ENCODE data around the gene ITPK1.

ITPK1 gene

GRCh38 chr14:93029417-93029816 lies 86.3 kb downstream of the ITPK1 start:
- TF ChIP-seq ISL1 (CRISPR knock-in tag; IDR thresholded peaks at IDR 0.05) (no peak), CSDC2 (CRISPR knock-in tag; IDR thresholded peaks at IDR 0.05) (no peak), ZNF70 (CRISPR knock-in tag; IDR thresholded peaks at IDR 0.05) (no peak), GLIS3 (CRISPR knock-in tag; IDR thresholded peaks at IDR 0.05) (no peak), ESRRG (CRISPR knock-in tag; IDR thresholded peaks at IDR 0.05) (no peak), TSHZ2 (CRISPR knock-in tag; IDR thresholded peaks at IDR 0.05) (no peak), BACH2 (CRISPR knock-in tag; IDR thresholded peaks at IDR 0.05; ENCODE audit: borderline replicate concordance) (no peak), PATZ1 (CRISPR knock-in tag; IDR thresholded peaks at IDR 0.05; ENCODE audit: borderline replicate concordance) (no peak), ZFP30 (CRISPR knock-in tag; IDR thresholded peaks at IDR 0.05) (no peak)
- no peak for ATAC-seq

GRCh38 chr14:93028724-93029076 lies 87.0 kb downstream of the ITPK1 start:
- TF ChIP-seq ZFP30 (CRISPR knock-in tag; IDR thresholded peaks at IDR 0.05): no peak
- TF ChIP-seq SNAI2 (CRISPR knock-in tag; IDR thresholded peaks at IDR 0.05): no peak
- TF ChIP-seq POU6F1 (CRISPR knock-in tag; IDR thresholded peaks at IDR 0.05; ENCODE audit: borderline replicate concordance, low read depth): no peak
- no peak for ATAC-seq

- no peak for ATAC-seq
- TF ChIP-seq PPARA (CRISPR knock-in tag; IDR thresholded peaks at IDR 0.05; ENCODE audit: borderline replicate concordance) (no peak), CSDC2 (CRISPR knock-in tag; IDR thresholded peaks at IDR 0.05) (no peak), ARNTL (CRISPR knock-in tag; IDR thresholded peaks at IDR 0.05; ENCODE audit: borderline replicate concordance, low read depth) (no peak), ZFP30 (CRISPR knock-in tag; IDR thresholded peaks at IDR 0.05) (no peak), POU6F1 (CRISPR knock-in tag; IDR thresholded peaks at IDR 0.05; ENCODE audit: borderline replicate concordance, low read depth) (no peak), ISL1 (CRISPR knock-in tag; IDR thresholded peaks at IDR 0.05) (no peak), ZNF70 (CRISPR knock-in tag; IDR thresholded peaks at IDR 0.05) (no peak), TSHZ2 (CRISPR knock-in tag; IDR thresholded peaks at IDR 0.05) (no peak), TCF4 (CRISPR knock-in tag; IDR thresholded peaks at IDR 0.05; ENCODE audit: borderline replicate concordance) (no peak), OSR1 (CRISPR knock-in tag; IDR thresholded peaks at IDR 0.05) (no peak), PATZ1 (CRISPR knock-in tag; IDR thresholded peaks at IDR 0.05; ENCODE audit: borderline replicate concordance) (no peak), SNAI2 (CRISPR knock-in tag; IDR thresholded peaks at IDR 0.05) (no peak), CREB5 (CRISPR knock-in tag; IDR thresholded peaks at IDR 0.05; ENCODE audit: low read depth) (no peak), ZNF565 (CRISPR knock-in tag; conservative IDR thresholded peaks at IDR 0.05; ENCODE audit: low read depth) (no peak), RARB (CRISPR knock-in tag; IDR thresholded peaks at IDR 0.05) (no peak), BACH2 (CRISPR knock-in tag; IDR thresholded peaks at IDR 0.05; ENCODE audit: borderline replicate concordance) (no peak), ZNF8 (CRISPR knock-in tag; IDR thresholded peaks at IDR 0.05) (no peak), ZC3H10 (CRISPR knock-in tag; IDR thresholded peaks at IDR 0.05) (no peak)
Measured at GRCh38 chr14:93027810-93028723, 87.7 kb downstream of the ITPK1 start.
